ENCODE measurements around the gene E2F1. TPM values are rescaled to one million over a fixed set of nuclear protein-coding genes. Genes with fewer than 3 reads are reported as not detected.
A peak's percentile ranks its signal among the peaks of the same experiment; 100 is the strongest.

E2F1 gene
- total RNA-seq, 1 donor from 2014 or later, result 8.9 TPM

- H3K4me3 Mint-ChIP-seq, result no peak overlapping the region
- ATAC-seq (ENCODE audit: low read depth), result no peak
- no peak for TF ChIP-seq CTCF (IDR thresholded peaks at IDR 0.05)
- H3K27ac Mint-ChIP-seq, result no peak overlapping the region
- intact Hi-C loops (cut with micrococcal nuclease), result no loop called here
- peaks cover 4% of the 10 kb centered on the region for H3K4me1 Mint-ChIP-seq
- H3K9me3 Mint-ChIP-seq, result no peaks in the 10 kb centered on the region
- ChIA-PET POLR2A (interaction anchor here (1.5 kb wide), 1 partner anchor 60 kb away, joined by 4 read pairs; no protein-coding TSS in a partner anchor), CTCF (no interaction called here)
- H3K27me3 Mint-ChIP-seq, result no peaks in the 10 kb centered on the region
- no peaks in the 10 kb centered on the region for H3K36me3 Mint-ChIP-seq (ENCODE audit: low read depth)
- no peak for DNase-seq
Observed at GRCh38 chr20:33727115-33727479, 40.9 kb upstream of the E2F1 start.

- H3K4me3 Mint-ChIP-seq, result no peak overlapping the region
- H3K9me3 Mint-ChIP-seq, result no peaks in the 10 kb centered on the region
- no peak for TF ChIP-seq CTCF (IDR thresholded peaks at IDR 0.05)
- no peaks in the 10 kb centered on the region for H3K36me3 Mint-ChIP-seq (ENCODE audit: low read depth)
- ChIA-PET CTCF (interaction anchor here (1.2 kb wide), 1 partner anchor 59 kb away, joined by 3 read pairs; the partner anchor contains the start of gene ACTL10), POLR2A (interaction anchor here (1.2 kb wide), 1 partner anchor 41 kb away, joined by 3 read pairs; no protein-coding TSS in a partner anchor)
- intact Hi-C loops (cut with micrococcal nuclease), result no loop called here
- peaks cover 7% of the 10 kb centered on the region for H3K4me1 Mint-ChIP-seq
- ATAC-seq (ENCODE audit: low read depth), result no peak
- H3K27me3 Mint-ChIP-seq, result no peaks in the 10 kb centered on the region
- no peak for DNase-seq
- H3K27ac Mint-ChIP-seq, result no peak overlapping the region
Observed at GRCh38 chr20:33725607-33726264, 39.6 kb upstream of the E2F1 start.

- intact Hi-C loops (cut with micrococcal nuclease), result no loop called here
- H3K27me3 Mint-ChIP-seq, result no peaks in the 10 kb centered on the region
- peaks cover 1% of the 10 kb centered on the region for H3K36me3 Mint-ChIP-seq (ENCODE audit: low read depth)
- peaks cover 16% of the 10 kb centered on the region for H3K4me1 Mint-ChIP-seq
- H3K9me3 Mint-ChIP-seq, result peaks cover 2% of the 10 kb centered on the region
- CTCF ChIA-PET, result no interaction called here
- no peak for DNase-seq
- POLR2A ChIA-PET, result no interaction called here
- no peak overlapping the region for H3K27ac Mint-ChIP-seq
- TF ChIP-seq CTCF (IDR thresholded peaks at IDR 0.05), result no peak
- no peak overlapping the region for H3K4me3 Mint-ChIP-seq
- ATAC-seq (ENCODE audit: low read depth), result no peak
Observed at GRCh38 chr20:33724439-33725094, 38.4 kb upstream of the E2F1 start.

GRCh38 chr20:33721391-33722140 lies 35.4 kb upstream of the E2F1 start:
- intact Hi-C loops (cut with micrococcal nuclease), result no loop called here
- DNase-seq (no peak), ATAC-seq (ENCODE audit: low read depth) (no peak)
- CTCF ChIA-PET, result no interaction called here
- Mint-ChIP-seq H3K9me3 (peaks cover 2% of the 10 kb centered on the region), H3K36me3 (ENCODE audit: low read depth) (peaks cover 1% of the 10 kb centered on the region), H3K27ac (no peak overlapping the region), H3K4me1 (peaks cover 27% of the 10 kb centered on the region), H3K27me3 (no peaks in the 10 kb centered on the region), H3K4me3 (peak overlapping the region; percentile 93)
- TF ChIP-seq CTCF (IDR thresholded peaks at IDR 0.05), result no peak
- POLR2A ChIA-PET, result interaction anchor here (0.7 to 1.4 kb wide), 3 partner anchors 13 to 219 kb away, joined by 3 to 6 read pairs (median 5); no protein-coding TSS in a partner anchor
